Measurements from ENCODE around the gene ROR1. TPM values are rescaled to one million over a fixed set of nuclear protein-coding genes. Genes with fewer than 3 reads are reported as not detected.

ROR1 gene
- total RNA-seq, 1 experiment from 2014 or later: 2.7 TPM

- H3K4me3 ChIP-seq (replicated peaks in 1 of 2; ENCODE audit: low read depth in 1 of 2, low read length in 2 of 2): no peak overlapping the region
- H3K27me3 ChIP-seq (ENCODE audit: insufficient read depth, low read length): no peaks in the 10 kb centered on the region
- no peak for TF ChIP-seq JUND (IDR thresholded peaks at IDR 0.05)
- TF ChIP-seq EZH2phosphoT487 (IDR thresholded peaks at IDR 0.05; ENCODE audit: borderline replicate concordance): no peak
- no peak overlapping the region for H2AFZ ChIP-seq (ENCODE audit: low read depth, low read length, poor library complexity, severe bottlenecking)
- CTCF ChIA-PET: no interaction called here
- H3K4me2 ChIP-seq (ENCODE audit: low read length): no peak overlapping the region
- POLR2A ChIA-PET: no interaction called here
- intact Hi-C loops (cut with micrococcal nuclease): no loop called here
- no peak overlapping the region for H3K27ac ChIP-seq (ENCODE audit: low read depth, low read length)
- ATAC-seq: no peak
- no peak for DNase-seq (ENCODE audit: low read depth, low spot score)
- no peaks in the 10 kb centered on the region for H3K9me3 ChIP-seq (ENCODE audit: control insufficient read depth in 1 of 2, insufficient read depth in 1 of 2, low read depth in 1 of 2, low read length in 2 of 2)
- H3K36me3 ChIP-seq (ENCODE audit: control insufficient read depth in 1 of 2, insufficient read depth in 2 of 2, low read length in 2 of 2): no peaks in the 10 kb centered on the region
- BruUV-seq (replicated peaks): no TSS peak
- H3K9ac ChIP-seq (ENCODE audit: low read length): no peak overlapping the region
- no peaks in the 10 kb centered on the region for H3K9me2 ChIP-seq (ENCODE audit: insufficient read depth)
- no peaks in the 10 kb centered on the region for H3K4me1 ChIP-seq (ENCODE audit: control insufficient read depth in 1 of 2, insufficient read depth in 2 of 2, low read length in 2 of 2)
- no peaks in the 10 kb centered on the region for H3K79me2 ChIP-seq (ENCODE audit: insufficient read depth, low read length)
- RAD21 ChIA-PET (ENCODE audit: low non-redundant PET in 1 of 2, low total read pairs in 2 of 2, uncharacterized antibody in 2 of 2, unreplicated experiment in 2 of 2): no interaction called here
- H4K20me1 ChIP-seq (ENCODE audit: insufficient read depth): no peaks in the 10 kb centered on the region
These were observed 33.4 kb upstream of the ROR1 start for GRCh38 chr1:63740432-63740831.

GRCh38 chr1:63742526-63742925 is 31.3 kb upstream of the ROR1 start:
- RAD21 ChIA-PET (ENCODE audit: low non-redundant PET in 1 of 2, low total read pairs in 2 of 2, uncharacterized antibody in 2 of 2, unreplicated experiment in 2 of 2): no interaction called here
- POLR2A ChIA-PET: no interaction called here
- H2AFZ ChIP-seq (ENCODE audit: low read depth, low read length, poor library complexity, severe bottlenecking): no peak overlapping the region
- DNase-seq (ENCODE audit: low read depth, low spot score) (no peak), ATAC-seq (no peak)
- no peaks in the 10 kb centered on the region for H3K9me2 ChIP-seq (ENCODE audit: insufficient read depth)
- no peak overlapping the region for H3K4me3 ChIP-seq (replicated peaks in 1 of 2; ENCODE audit: low read depth in 1 of 2, low read length in 2 of 2)
- no peaks in the 10 kb centered on the region for H4K20me1 ChIP-seq (ENCODE audit: insufficient read depth)
- H3K4me1 ChIP-seq (ENCODE audit: control insufficient read depth in 1 of 2, insufficient read depth in 2 of 2, low read length in 2 of 2): no peaks in the 10 kb centered on the region
- no peak overlapping the region for H3K9ac ChIP-seq (ENCODE audit: low read length)
- no peaks in the 10 kb centered on the region for H3K9me3 ChIP-seq (ENCODE audit: control insufficient read depth in 1 of 2, insufficient read depth in 1 of 2, low read depth in 1 of 2, low read length in 2 of 2)
- CTCF ChIA-PET: no interaction called here
- no peak overlapping the region for H3K27ac ChIP-seq (ENCODE audit: low read depth, low read length)
- no TSS peak for BruUV-seq (replicated peaks)
- H3K27me3 ChIP-seq (ENCODE audit: insufficient read depth, low read length): no peaks in the 10 kb centered on the region
- H3K79me2 ChIP-seq (ENCODE audit: insufficient read depth, low read length): no peaks in the 10 kb centered on the region
- H3K4me2 ChIP-seq (ENCODE audit: low read length): no peak overlapping the region
- H3K36me3 ChIP-seq (ENCODE audit: control insufficient read depth in 1 of 2, insufficient read depth in 2 of 2, low read length in 2 of 2): no peaks in the 10 kb centered on the region
- intact Hi-C loops (cut with micrococcal nuclease): no loop called here
- TF ChIP-seq CEBPB (IDR thresholded peaks at IDR 0.05; ENCODE audit: low read depth): no peak
- TF ChIP-seq RAD21 (IDR thresholded peaks at IDR 0.05; ENCODE audit: low read depth): no peak
- TF ChIP-seq MAX (IDR thresholded peaks at IDR 0.05): no peak
- no peak for TF ChIP-seq FOSL1 (IDR thresholded peaks at IDR 0.05; ENCODE audit: low read depth)
- no peak for TF ChIP-seq TCF7L2 (IDR thresholded peaks at IDR 0.05; ENCODE audit: borderline replicate concordance, extremely low read depth, insufficient read depth, insufficient read length)
- no peak for TF ChIP-seq EGR1 (IDR thresholded peaks at IDR 0.05; ENCODE audit: low read depth)
- TF ChIP-seq REST (IDR thresholded peaks at IDR 0.05; ENCODE audit: low read depth): no peak
- TF ChIP-seq POLR2AphosphoS5 (IDR thresholded peaks at IDR 0.05; ENCODE audit: low read depth, low read length): no peak
- TF ChIP-seq YY1 (IDR thresholded peaks at IDR 0.05; ENCODE audit: extremely low read depth, insufficient replicate concordance, low read depth, low read length): no peak
- no peak for TF ChIP-seq CBX3 (IDR thresholded peaks at IDR 0.05; ENCODE audit: low read depth)
- TF ChIP-seq ZNF274 (IDR thresholded peaks at IDR 0.05; ENCODE audit: low read depth, low read length): no peak
- TF ChIP-seq EZH2phosphoT487 (IDR thresholded peaks at IDR 0.05; ENCODE audit: borderline replicate concordance): no peak
- no peak for TF ChIP-seq EZH2 (IDR thresholded peaks at IDR 0.05)
- no peak for TF ChIP-seq ATF3 (IDR thresholded peaks at IDR 0.05)
- TF ChIP-seq ZFX (IDR thresholded peaks at IDR 0.05): no peak
- TF ChIP-seq CTCF (IDR thresholded peaks at IDR 0.05 in 2 of 3, conservative IDR thresholded peaks at IDR 0.05 in 1 of 3; ENCODE audit: borderline replicate concordance in 1 of 3, insufficient read depth in 1 of 3, low read depth in 2 of 3, low read length in 2 of 3): no peak

All from HCT116 (cell line).